DOHH2 (cell line): ENCODE data around the gene COL4A1.

Experiments
- H3F3A ChIP-seq: fragments of 200-600 bp; sonication (generic), shearing (Covaris generic); 2 replicates; pipeline ENCODE4 v1.6.0; 2016; ENCODE audit warnings: antibody characterized with exemption, mild to moderate bottlenecking; ENCODE audit not compliant: control insufficient read depth, insufficient read depth
- H3K27ac ChIP-seq: fragments of 200-600 bp; sonication (generic); 2 replicates; pipeline ENCODE4 v1.5.1; 2014; ENCODE audit warnings: low read depth, mild to moderate bottlenecking, low read length, moderate library complexity
- H3K27me3 ChIP-seq: fragments of 200-600 bp; sonication (generic); 2 replicates; pipeline ENCODE4 v1.6.1; 2014; ENCODE audit warnings: mild to moderate bottlenecking, low read length, mixed read lengths; ENCODE audit not compliant: control insufficient read depth
- H3K36me3 ChIP-seq: fragments of 200-600 bp; sonication (generic); 2 replicates; pipeline ENCODE4 v1.6.1; 2014; ENCODE audit warnings: mild to moderate bottlenecking, low read length, moderate library complexity, mixed read lengths; ENCODE audit not compliant: control insufficient read depth
- H3K4me1 ChIP-seq: fragments of 200-600 bp; sonication (generic); 2 replicates; pipeline ENCODE4 v1.6.1; 2014; ENCODE audit warnings: mild to moderate bottlenecking, low read length, mixed read lengths; ENCODE audit not compliant: control insufficient read depth
- H3K4me2 ChIP-seq: fragments of 200-600 bp; sonication (generic); 2 replicates; pipeline ENCODE4 v1.6.0; 2014; ENCODE audit warnings: mild to moderate bottlenecking, low read length, moderate library complexity
- H3K4me3 ChIP-seq: fragments of 200-600 bp; sonication (generic); 2 replicates; pipeline ENCODE4 v1.5.1; 2014; ENCODE audit warnings: mild to moderate bottlenecking, low read length, mixed read lengths
- H3K79me2 ChIP-seq: fragments of 200-600 bp; sonication (generic); 2 replicates; pipeline ENCODE4 v1.6.1; 2014; ENCODE audit warnings: mild to moderate bottlenecking, low read length, mixed read lengths; ENCODE audit not compliant: control insufficient read depth
- H3K9me2 ChIP-seq: fragments of 200-600 bp; sonication (generic); replicated peaks from 2 replicates; pipeline ENCODE4 v1.6.1; 2014; ENCODE audit warnings: mild to moderate bottlenecking, low read length, mixed read lengths; ENCODE audit not compliant: control insufficient read depth
- H3K9me3 ChIP-seq: fragments of 200-600 bp; sonication (generic); 2 replicates; pipeline ENCODE4 v1.6.1; 2014; ENCODE audit warnings: antibody characterized with exemption, low read length, mixed read lengths; ENCODE audit not compliant: control insufficient read depth, insufficient read depth
- H4K20me1 ChIP-seq: fragments of 200-600 bp; sonication (generic); 2 replicates; pipeline ENCODE4 v1.6.0; 2014; ENCODE audit warnings: low read depth, mild to moderate bottlenecking, antibody characterized with exemption, low read length, moderate library complexity; ENCODE audit not compliant: control insufficient read depth, insufficient read depth
- CTCF ChIP-seq: fragments of 200-600 bp; sonication (generic); IDR thresholded peaks from one replicate; pipeline ENCODE4 v1.5.1; 2014; ENCODE audit warnings: antibody characterized with exemption, mild to moderate bottlenecking, low read depth, low read length; ENCODE audit not compliant: poor library complexity, severe bottlenecking
- EZH2phosphoT487 ChIP-seq: fragments of 200-600 bp; sonication (generic); IDR thresholded peaks from 2 replicates; pipeline ENCODE4 v1.6.1; 2017; ENCODE audit warnings: borderline replicate concordance, mild to moderate bottlenecking, antibody characterized with exemption, low read length, moderate library complexity, mixed read lengths

The COL4A1 gene

GRCh38 chr13:110211735-110212134 lies 95.2 kb downstream of the COL4A1 start:
- H3K36me3 ChIP-seq = no peaks in the 10 kb centered on the region
- TF ChIP-seq CTCF = no peak
- no peak for TF ChIP-seq EZH2phosphoT487
- no peak overlapping the region for H3K4me2 ChIP-seq
- no peaks in the 10 kb centered on the region for H3K27me3 ChIP-seq
- H3K79me2 ChIP-seq = no peaks in the 10 kb centered on the region
- H3K27ac ChIP-seq = no peak overlapping the region
- H3F3A ChIP-seq = no peaks in the 10 kb centered on the region
- no peaks in the 10 kb centered on the region for H3K9me3 ChIP-seq
- no peaks in the 10 kb centered on the region for H4K20me1 ChIP-seq
- no peaks in the 10 kb centered on the region for H3K9me2 ChIP-seq
- no peak overlapping the region for H3K4me3 ChIP-seq
- no peaks in the 10 kb centered on the region for H3K4me1 ChIP-seq

- Histone ChIP-seq H3K4me3 (no peak overlapping the region), H3K27ac (no peak overlapping the region), H3K4me2 (no peak overlapping the region), H3K27me3 (no peaks in the 10 kb centered on the region), H3F3A (no peaks in the 10 kb centered on the region), H3K9me2 (no peaks in the 10 kb centered on the region), H4K20me1 (no peaks in the 10 kb centered on the region), H3K79me2 (no peaks in the 10 kb centered on the region), H3K36me3 (no peaks in the 10 kb centered on the region), H3K4me1 (no peaks in the 10 kb centered on the region), H3K9me3 (no peaks in the 10 kb centered on the region)
- TF ChIP-seq EZH2phosphoT487 (no peak), CTCF (no peak)
Observed at GRCh38 chr13:110211046-110211445, 95.9 kb downstream of the COL4A1 start.

- no peak overlapping the region for H3K4me3 ChIP-seq
- no peaks in the 10 kb centered on the region for H3K9me3 ChIP-seq
- no peak overlapping the region for H3K27ac ChIP-seq
- H3K4me1 ChIP-seq = no peaks in the 10 kb centered on the region
- no peaks in the 10 kb centered on the region for H3K27me3 ChIP-seq
- H3K4me2 ChIP-seq = no peak overlapping the region
- H3K9me2 ChIP-seq = no peaks in the 10 kb centered on the region
- H4K20me1 ChIP-seq = no peaks in the 10 kb centered on the region
- no peaks in the 10 kb centered on the region for H3K79me2 ChIP-seq
- TF ChIP-seq EZH2phosphoT487 (no peak), CTCF (no peak)
- H3K36me3 ChIP-seq = no peaks in the 10 kb centered on the region
- H3F3A ChIP-seq = no peaks in the 10 kb centered on the region
Observed at GRCh38 chr13:110210604-110210985, 96.4 kb downstream of the COL4A1 start.
